22Rv1 (cell line): ENCODE measurements around the gene ENSA.

Source experiments
- CTCF ChIP-seq: fragments of 450-650 bp; IDR thresholded peaks from 2 replicates; pipeline ENCODE4 v1.5.1; 2017; ENCODE audit warnings: mild to moderate bottlenecking
- ZFX ChIP-seq: fragments of 450-650 bp; IDR thresholded peaks from 2 replicates; pipeline ENCODE4 v1.6.1; 2017; ENCODE audit warnings: antibody characterized with exemption, borderline replicate concordance

- no peak for TF ChIP-seq CTCF
- no peak for TF ChIP-seq ZFX
Observed at GRCh38 chr1:150619576-150620509, 9.6 kb downstream of the ENSA start.
